Chondrocyte (in vitro differentiated cells): Measurements from ENCODE around the gene MACROD2. TPM values are rescaled to one million over a fixed set of nuclear protein-coding genes. Genes with fewer than 3 reads are reported as not detected.

ENCODE experiments used
- DNase-seq: peaks from one replicate; pipeline ENCODE4 v3.0.0; 2021; ENCODE audit warnings: mixed read lengths, low spot score
- H3K27ac Mint-ChIP-seq: one replicate; pipeline ENCODE4 v1.8.0; 2021; ENCODE audit warnings: mild to moderate bottlenecking, moderate library complexity, mixed read lengths; ENCODE audit not compliant: unreplicated experiment
- H3K27me3 Mint-ChIP-seq: 2 replicates; pipeline ENCODE4 v1.8.0; 2021; ENCODE audit warnings: low read depth, mixed read lengths
- H3K36me3 Mint-ChIP-seq: 2 replicates; pipeline ENCODE4 v1.8.0; 2021; ENCODE audit warnings: low read depth, mixed read lengths
- H3K4me1 Mint-ChIP-seq: 2 replicates; pipeline ENCODE4 v1.8.0; 2021; ENCODE audit warnings: low read depth, mild to moderate bottlenecking, mixed read lengths
- H3K4me3 Mint-ChIP-seq: one replicate; pipeline ENCODE4 v1.8.0; 2021; ENCODE audit warnings: mild to moderate bottlenecking, moderate library complexity, mixed read lengths; ENCODE audit not compliant: unreplicated experiment
- H3K9me3 Mint-ChIP-seq: 2 replicates; pipeline ENCODE4 v1.8.0; 2021; ENCODE audit warnings: low read depth, mixed read lengths
- CTCF ChIP-seq: fragments of 200-600 bp; sonication (generic); IDR thresholded peaks from 2 replicates; pipeline ENCODE4 v1.5.0; 2021; ENCODE audit warnings: antibody characterized with exemption, mild to moderate bottlenecking, moderate library complexity
- total RNA-seq: library from RNA; stranded (reverse); gene quantifications from 3 replicates; pipeline ENCODE4 v1.2.1, GENCODE V29; 2021

MACROD2 gene
- total RNA-seq, 1 donor from 2014 or later = 3.2 TPM

GRCh38 chr20:14792915-14793314 lies 797.6 kb downstream of the MACROD2 start:
- Mint-ChIP-seq H3K36me3 (no peaks in the 10 kb centered on the region), H3K4me3 (no peak overlapping the region), H3K27me3 (peaks cover 4% of the 10 kb centered on the region), H3K4me1 (peaks cover 9% of the 10 kb centered on the region), H3K9me3 (no peaks in the 10 kb centered on the region), H3K27ac (no peak overlapping the region)
- no peak for TF ChIP-seq CTCF
- no peak for DNase-seq

- Mint-ChIP-seq H3K27ac (no peak overlapping the region), H3K9me3 (no peaks in the 10 kb centered on the region), H3K4me3 (no peak overlapping the region), H3K27me3 (peaks cover 4% of the 10 kb centered on the region), H3K4me1 (no peaks in the 10 kb centered on the region), H3K36me3 (peaks cover 2% of the 10 kb centered on the region)
- TF ChIP-seq CTCF = no peak
- no peak for DNase-seq
Observed at GRCh38 chr20:14799545-14800216, 804.4 kb downstream of the MACROD2 start.

- Mint-ChIP-seq H3K9me3 (no peaks in the 10 kb centered on the region), H3K4me3 (no peak overlapping the region), H3K36me3 (peaks cover 2% of the 10 kb centered on the region), H3K4me1 (no peaks in the 10 kb centered on the region), H3K27ac (no peak overlapping the region), H3K27me3 (peaks cover 3% of the 10 kb centered on the region)
- TF ChIP-seq CTCF = no peak
- DNase-seq = no peak
Observed at GRCh38 chr20:14800707-14801425, 805.5 kb downstream of the MACROD2 start.

GRCh38 chr20:14801591-14802325 lies 806.4 kb downstream of the MACROD2 start:
- Mint-ChIP-seq H3K9me3 (no peaks in the 10 kb centered on the region), H3K36me3 (peaks cover 2% of the 10 kb centered on the region), H3K27me3 (peaks cover 3% of the 10 kb centered on the region), H3K4me1 (no peaks in the 10 kb centered on the region), H3K4me3 (no peak overlapping the region), H3K27ac (no peak overlapping the region)
- no peak for DNase-seq
- no peak for TF ChIP-seq CTCF

GRCh38 chr20:14807224-14807623 lies 811.9 kb downstream of the MACROD2 start:
- peaks cover 6% of the 10 kb centered on the region for H3K36me3 Mint-ChIP-seq
- H3K4me3 Mint-ChIP-seq = no peak overlapping the region
- H3K4me1 Mint-ChIP-seq = no peaks in the 10 kb centered on the region
- no peak overlapping the region for H3K27ac Mint-ChIP-seq
- no peak for TF ChIP-seq CTCF
- H3K9me3 Mint-ChIP-seq = peaks cover 40% of the 10 kb centered on the region
- peaks cover 3% of the 10 kb centered on the region for H3K27me3 Mint-ChIP-seq
- no peak for DNase-seq
